Panc1 (cell line): ENCODE measurements around the gene C19orf38. TPM values are rescaled to one million over a fixed set of nuclear protein-coding genes. Genes with fewer than 3 reads are reported as not detected.

ENCODE experiments used
- microRNA-seq: library from miRNA; unstranded; fragments of <30 nt; microRNA quantifications from one replicate; pipeline ENCODE4 v1.1.0, GENCODE V29; 2020; ENCODE audit not compliant: unreplicated experiment
- total RNA-seq: library from RNA; stranded (reverse); gene quantifications from one replicate; pipeline ENCODE4 v1.2.1, GENCODE V29; 2021; ENCODE audit not compliant: unreplicated experiment

C19orf38 gene
- total RNA-seq, 1 experiment from 2014 or later, result not detected

Small RNA genes lying within 50 kb of the gene (microRNA-seq; reads per million reads assigned to microRNA genes)
- gene MIR199A1 (not detected), gene MIR6793 (not detected)

Other genes starting within 250 kb of the C19orf38 start
- gene SLC44A2, start 222.9 kb upstream of the C19orf38 start, total RNA-seq, result 31.5 TPM
- 365 TPM for gene ILF3, start 194.1 kb upstream of the C19orf38 start, total RNA-seq
- 69.9 TPM for gene QTRT1, start 147.0 kb upstream of the C19orf38 start, total RNA-seq
- gene DNM2, start 130.3 kb upstream of the C19orf38 start, total RNA-seq, result 125 TPM
- gene TMED1, start 12.2 kb upstream of the C19orf38 start, total RNA-seq, result 30.3 TPM
- 44.9 TPM for gene CARM1, start 23.1 kb downstream of the C19orf38 start, total RNA-seq
- 29.0 TPM for gene YIPF2, start 80.2 kb downstream of the C19orf38 start, total RNA-seq
- 16.5 TPM for gene TIMM29, start 80.4 kb downstream of the C19orf38 start, total RNA-seq
- 36.2 TPM for gene SMARCA4, start 112.6 kb downstream of the C19orf38 start, total RNA-seq
- 203 TPM for gene LDLR, start 241.0 kb downstream of the C19orf38 start, total RNA-seq